Measurements from ENCODE around the gene GLYAT. TPM values are rescaled to one million over a fixed set of nuclear protein-coding genes. Genes with fewer than 3 reads are reported as not detected.

The GLYAT gene
- total and polyA plus RNA-seq, 2 of the 8 experiments (the other 6 are each of a cell fraction or from before 2014, with no cell fraction given): not detected

GRCh38 chr11:58780578-58780977 is 48.8 kb upstream of the GLYAT start:
- no peak overlapping the region for H3K9ac ChIP-seq (replicated peaks in 1 of 4; ENCODE audit: extremely low read depth in 1 of 4, low read depth in 3 of 4, low read length in 3 of 4)
- no peak overlapping the region for H2BK120ac ChIP-seq (replicated peaks; ENCODE audit: low read depth, low read length)
- no peak overlapping the region for H4K8ac ChIP-seq (ENCODE audit: extremely low read depth, insufficient read depth, low read length)
- H3K4ac ChIP-seq (replicated peaks; ENCODE audit: insufficient read length, low read depth, low read length): no peak overlapping the region
- H3K56ac ChIP-seq (replicated peaks; ENCODE audit: insufficient read length, low read depth, low read length): no peak overlapping the region
- no peak overlapping the region for H3K23ac ChIP-seq (ENCODE audit: insufficient read length)
- no peak overlapping the region for H2BK5ac ChIP-seq (ENCODE audit: low read depth, low read length)
- no peak overlapping the region for H3K27ac ChIP-seq (ENCODE audit: low read depth, low read length)
- no peaks in the 10 kb centered on the region for H4K20me1 ChIP-seq (replicated peaks in 1 of 2; ENCODE audit: control insufficient read depth in 1 of 2, insufficient read depth in 2 of 2, low read length in 2 of 2)
- no peaks in the 10 kb centered on the region for H3K23me2 ChIP-seq (ENCODE audit: low read depth, low read length)
- H3K36me3 ChIP-seq (ENCODE audit: control insufficient read depth in 2 of 4, insufficient read depth in 4 of 4, low read length in 3 of 4): no peaks in the 10 kb centered on the region
- H3K18ac ChIP-seq (ENCODE audit: extremely low read depth, low read length): no peak overlapping the region
- no peak overlapping the region for H3K4me2 ChIP-seq (ENCODE audit: insufficient read depth in 1 of 2, low read depth in 2 of 2, low read length in 2 of 2)
- H2BK15ac ChIP-seq (ENCODE audit: low read length): no peak overlapping the region
- no peak overlapping the region for H4K5ac ChIP-seq (ENCODE audit: insufficient read length, low read depth, low read length)
- no peaks in the 10 kb centered on the region for H3K79me1 ChIP-seq (ENCODE audit: low read depth, low read length)
- CTCF ChIA-PET (ENCODE audit: partially characterized antibody): interaction anchor here (0.7 kb wide), 2 partner anchors 38 to 171 kb away, joined by 3 read pairs; no protein-coding TSS in a partner anchor
- no peaks in the 10 kb centered on the region for H3K79me2 ChIP-seq (ENCODE audit: control insufficient read depth in 1 of 2, insufficient read depth in 2 of 2, low read length in 2 of 2)
- H2BK20ac ChIP-seq (ENCODE audit: low read length): no peak overlapping the region
- peaks cover 14 to 19% of the 10 kb centered on the region in 2 experiments for H3K9me3 ChIP-seq (ENCODE audit: insufficient read depth in 2 of 2, low read depth in 1 of 2, low read length in 1 of 2)
- WGBS, 2 experiments (ENCODE audit: extremely low coverage in 1 of 2, insufficient coverage in 1 of 2, insufficient read length in 1 of 2, insufficient replicate concordance in 2 of 2, low coverage in 1 of 2, low lambda C conversion rate in 2 of 2, missing lambda C conversion rate in 1 of 2): 95% methylated on average over 3 of the region's 3 CpGs; no CpG with 5 or more reads in 1 of the 2 experiments
- no peak overlapping the region for H3K14ac ChIP-seq (ENCODE audit: insufficient read length)
- peaks cover 0 to 1% (median 0%) of the 10 kb centered on the region in 4 experiments; a peak in 1 of 7 replicates for H3K27me3 ChIP-seq (replicated peaks in 1 of 4; ENCODE audit: control insufficient read depth in 3 of 4, extremely low read depth in 1 of 4, insufficient read depth in 3 of 4, low read length in 3 of 4)
- POLR2A ChIA-PET (ENCODE audit: partially characterized antibody): no interaction called here
- no peak overlapping the region for H4K91ac ChIP-seq (replicated peaks; ENCODE audit: insufficient read length, low read length)
- no peak overlapping the region for H2AK5ac ChIP-seq (ENCODE audit: low read depth, low read length)
- FAIRE-seq (no peak), DNase-seq (ENCODE audit: low read depth in 1 of 2, low spot score in 2 of 2) (no peak)
- no peaks in the 10 kb centered on the region for H3K4me1 ChIP-seq (replicated peaks in 1 of 4; ENCODE audit: control insufficient read depth in 3 of 4, insufficient read depth in 4 of 4, low read length in 3 of 4)
- H3K4me3 ChIP-seq (ENCODE audit: extremely low read depth in 1 of 4, insufficient read depth in 2 of 4, low read depth in 3 of 4, low read length in 4 of 4): no peak overlapping the region
- no peak overlapping the region for H2BK12ac ChIP-seq (ENCODE audit: low read depth, low read length)
- no peak overlapping the region for H2AFZ ChIP-seq (ENCODE audit: low read length)
- TF ChIP-seq FOSL1 (IDR thresholded peaks at IDR 0.05; ENCODE audit: insufficient read depth, low read depth, low read length) (no peak), GABPA (IDR thresholded peaks at IDR 0.05; ENCODE audit: borderline replicate concordance, insufficient read depth, low read length) (no peak), POU5F1 (IDR thresholded peaks at IDR 0.05; ENCODE audit: low read depth, low read length) (no peak), CBX8 (IDR thresholded peaks at IDR 0.05; ENCODE audit: borderline replicate concordance, low read depth, low read length) (no peak), POLR2A (IDR thresholded peaks at IDR 0.05; ENCODE audit: control extremely low read depth in 1 of 2, low read depth in 2 of 2, low read length in 2 of 2) (no peak), MAX (IDR thresholded peaks at IDR 0.05) (no peak), CBX5 (IDR thresholded peaks at IDR 0.05; ENCODE audit: low read depth, low read length) (no peak), RNF2 (IDR thresholded peaks at IDR 0.05; ENCODE audit: borderline replicate concordance, low read depth, low read length, missing control alignments, poor library complexity, severe bottlenecking) (no peak), BRCA1 (IDR thresholded peaks at IDR 0.05; ENCODE audit: low read depth, low read length) (no peak), EP300 (IDR thresholded peaks at IDR 0.05; ENCODE audit: borderline replicate concordance in 1 of 2, low read depth in 2 of 2, low read length in 2 of 2) (no peak), EZH2 (IDR thresholded peaks at IDR 0.05; ENCODE audit: low read depth, low read length, severe bottlenecking) (no peak), GTF2F1 (IDR thresholded peaks at IDR 0.05; ENCODE audit: borderline replicate concordance, low read depth, low read length) (no peak), SP4 (IDR thresholded peaks at IDR 0.05; ENCODE audit: low read length) (no peak)

All from H1 (cell line).